Body of pancreas (tissue), 4 donors: ENCODE results near the gene AP3D1. TPM values are rescaled to one million over a fixed set of nuclear protein-coding genes. Genes with fewer than 3 reads are reported as not detected.

Experiments used
- ATAC-seq: fragments of 150-250 bp; one replicate; pipeline ENCODE4 v1.9.1; 2016
- DNase-seq, 4 donors: peaks; one replicate each; pipeline ENCODE4 v3.0.0-alpha.2; 2019
- H3K27ac ChIP-seq, 4 donors: fragments of 200-600 bp; sonication (generic); 1 replicate in 3 of 4; 2 replicates in 1 of 4; pipeline versions ENCODE4 v1.5.1 to v1.6.1; 2016 to 2019; ENCODE audit warnings: mild to moderate bottlenecking in 1 of 4, mixed read lengths in 1 of 4, moderate library complexity in 1 of 4
- H3K27me3 ChIP-seq, 2 donors: fragments of 200-600 bp; sonication (generic); one replicate each; pipeline ENCODE4 v1.6.0; 2016; ENCODE audit warnings: mild to moderate bottlenecking in 1 of 2
- H3K36me3 ChIP-seq, 2 donors: fragments of 200-600 bp; sonication (generic); replicated peaks in 1 of 2; 2 replicates each; pipeline ENCODE4 v1.5.1; 2016; ENCODE audit warnings: low read depth in 2 of 2; ENCODE audit not compliant: insufficient read depth in 1 of 2
- H3K4me1 ChIP-seq: fragments of 200-600 bp; sonication (generic); one replicate; pipeline ENCODE4 v1.6.0; 2016
- H3K4me3 ChIP-seq, 2 donors: fragments of 200-600 bp; sonication (generic); 1 replicate in 1 of 2; 2 replicates in 1 of 2; pipeline ENCODE4 v1.5.1; 2016 to 2019
- H3K9me3 ChIP-seq, 3 donors: fragments of 200-600 bp; sonication (generic); 1 replicate in 2 of 3; 2 replicates in 1 of 3; pipeline ENCODE4 v1.5.1; 2016
- POLR2A ChIP-seq, 3 donors: fragments of 450-650 bp; IDR thresholded peaks; one replicate each; pipeline ENCODE4 v1.6.1; 2016; ENCODE audit warnings: antibody characterized with exemption in 3 of 3, mild to moderate bottlenecking in 2 of 3
- WGBS, 2 donors: methylation state at CpG; one replicate each; pipeline ENCODE4 v1.1.5; 2017; 5-methylcytosine and 5-hydroxymethylcytosine counted together
- intact Hi-C: fragments of 100-400 bp; cut with DNase I; formaldehyde crosslinking; loops from one replicate; pipeline ENCODE4 v1.15.1; 2023
- total RNA-seq, 2 donors: library from RNA; depleted of rRNA; stranded (reverse); fragments of >200 nt; gene quantifications; one replicate each; pipeline ENCODE4 v1.1.0, GENCODE V29; 2016
- TF ChIP-seq, protein P1 (sequence below), 7 experiments: fragments of 450-650 bp in 4 of 7; fragments of 200-600 bp in 3 of 7; sonication (generic) in 3 of 7; IDR thresholded peaks; one replicate each; pipeline ENCODE4 v1.5.1; 2016 to 2019; ENCODE audit warnings: antibody characterized with exemption in 7 of 7

Gene AP3D1
- total RNA-seq, 2 donors from 2014 or later: 77.0 to 124 TPM

DNA sequence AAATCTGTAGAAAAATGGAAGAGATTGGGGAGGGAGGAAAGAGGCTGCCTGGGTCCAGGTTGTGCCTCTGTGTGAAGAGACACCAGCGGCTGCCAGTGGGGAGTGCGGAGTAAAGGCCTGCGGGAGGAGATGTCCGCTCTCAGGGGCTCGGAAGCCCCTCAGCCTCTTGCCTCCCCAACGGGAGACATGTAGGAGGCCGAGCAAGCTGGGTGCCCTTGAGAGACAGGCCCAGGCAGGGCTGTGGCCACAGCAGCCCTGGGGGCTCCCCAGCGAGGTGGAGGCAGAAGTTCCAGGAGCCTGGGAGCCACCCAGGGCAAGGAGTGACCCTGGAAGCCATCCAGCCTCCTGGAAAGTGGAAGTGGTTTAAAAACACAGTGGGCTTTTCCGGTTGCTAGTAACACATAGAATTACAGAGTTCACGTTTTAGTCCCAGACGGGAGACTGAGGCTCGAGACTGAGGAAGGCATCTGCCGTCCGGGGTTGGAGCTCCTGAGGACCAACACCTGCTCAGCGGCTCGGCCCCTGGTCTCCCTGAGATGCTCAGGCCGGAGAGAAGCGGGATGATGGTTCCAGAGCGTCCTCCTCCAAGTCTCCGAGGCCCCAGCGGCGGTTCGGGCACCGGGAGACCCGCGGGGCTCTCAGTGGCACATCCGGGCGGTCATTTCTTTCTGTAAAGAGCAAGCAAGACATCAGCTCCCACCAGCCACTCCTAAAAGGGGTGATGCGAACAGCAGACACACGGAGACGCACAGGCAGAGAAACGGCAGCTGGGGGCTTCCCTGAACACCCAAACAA lies 78.4 kb downstream of the AP3D1 start:
- Histone ChIP-seq H3K27me3 (no peaks in the 10 kb centered on the region), H3K36me3 (peaks cover 9 to 20% of the 10 kb centered on the region in 2 donors), H3K4me1 (peaks cover 15% of the 10 kb centered on the region), H3K4me3 (no peak overlapping the region), H3K27ac (no peak overlapping the region), H3K9me3 (no peaks in the 10 kb centered on the region)
- ATAC-seq (no peak), DNase-seq (no peak)
- intact Hi-C loops: loop anchor here (5.0 kb wide), 1 partner anchor 51 kb away; no protein-coding TSS in a partner anchor
- WGBS, 2 donors: 83 to 90% methylated on average over 14 to 32 of the region's 32 CpGs
- TF ChIP-seq, protein P1, sequence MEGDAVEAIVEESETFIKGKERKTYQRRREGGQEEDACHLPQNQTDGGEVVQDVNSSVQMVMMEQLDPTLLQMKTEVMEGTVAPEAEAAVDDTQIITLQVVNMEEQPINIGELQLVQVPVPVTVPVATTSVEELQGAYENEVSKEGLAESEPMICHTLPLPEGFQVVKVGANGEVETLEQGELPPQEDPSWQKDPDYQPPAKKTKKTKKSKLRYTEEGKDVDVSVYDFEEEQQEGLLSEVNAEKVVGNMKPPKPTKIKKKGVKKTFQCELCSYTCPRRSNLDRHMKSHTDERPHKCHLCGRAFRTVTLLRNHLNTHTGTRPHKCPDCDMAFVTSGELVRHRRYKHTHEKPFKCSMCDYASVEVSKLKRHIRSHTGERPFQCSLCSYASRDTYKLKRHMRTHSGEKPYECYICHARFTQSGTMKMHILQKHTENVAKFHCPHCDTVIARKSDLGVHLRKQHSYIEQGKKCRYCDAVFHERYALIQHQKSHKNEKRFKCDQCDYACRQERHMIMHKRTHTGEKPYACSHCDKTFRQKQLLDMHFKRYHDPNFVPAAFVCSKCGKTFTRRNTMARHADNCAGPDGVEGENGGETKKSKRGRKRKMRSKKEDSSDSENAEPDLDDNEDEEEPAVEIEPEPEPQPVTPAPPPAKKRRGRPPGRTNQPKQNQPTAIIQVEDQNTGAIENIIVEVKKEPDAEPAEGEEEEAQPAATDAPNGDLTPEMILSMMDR (IDR thresholded peaks at IDR 0.05): no peak
- no peak for TF ChIP-seq POLR2A (IDR thresholded peaks at IDR 0.05)

DNA sequence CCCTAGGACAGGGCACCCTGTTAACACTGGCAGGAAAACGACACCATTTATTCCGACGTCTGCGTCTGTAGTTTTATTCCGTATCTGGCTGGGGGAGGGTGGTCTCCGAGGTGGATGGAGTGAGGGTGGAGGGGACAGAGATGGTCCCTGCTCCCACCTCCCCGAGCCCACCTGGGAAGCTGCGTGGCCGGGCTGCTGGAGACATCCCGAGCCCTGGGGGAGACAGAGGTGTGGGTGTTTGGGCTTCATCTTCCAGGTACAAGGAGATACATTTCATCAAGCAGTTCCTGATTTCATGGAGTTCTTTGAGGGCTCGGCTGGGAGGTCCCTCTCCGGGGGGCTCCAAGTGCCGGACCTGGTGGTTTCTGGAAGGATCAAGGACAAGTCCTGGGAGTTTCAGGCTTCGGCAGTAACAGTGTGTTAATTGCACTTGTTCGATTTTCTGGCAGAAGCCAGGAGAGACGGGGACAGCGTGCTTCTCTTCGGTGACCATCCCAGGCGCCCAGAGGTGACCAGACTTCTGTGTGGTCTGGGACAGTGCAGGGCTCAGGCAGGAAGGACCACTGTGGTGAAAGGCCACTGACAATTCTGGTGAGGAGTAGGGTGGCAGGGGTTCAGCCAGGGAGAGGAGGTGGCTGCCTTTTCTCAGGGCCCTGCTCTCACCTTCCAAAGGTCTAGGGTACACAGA lies 80.2 kb downstream of the AP3D1 start:
- Histone ChIP-seq H3K27me3 (no peaks in the 10 kb centered on the region), H3K27ac (no peak overlapping the region), H3K9me3 (no peaks in the 10 kb centered on the region), H3K36me3 (peaks cover 7 to 8% of the 10 kb centered on the region in 2 donors), H3K4me1 (peaks cover 15% of the 10 kb centered on the region), H3K4me3 (no peak overlapping the region)
- WGBS, 2 donors: 81 to 86% methylated on average over 13 to 19 of the region's 19 CpGs
- DNase-seq (no peak), ATAC-seq (no peak)
- no peak for TF ChIP-seq POLR2A (IDR thresholded peaks at IDR 0.05)
- TF ChIP-seq, protein P1 (IDR thresholded peaks at IDR 0.05): no peak
- intact Hi-C loops: loop anchor here (5.0 kb wide), 1 partner anchor 49 kb away; no protein-coding TSS in a partner anchor

DNA sequence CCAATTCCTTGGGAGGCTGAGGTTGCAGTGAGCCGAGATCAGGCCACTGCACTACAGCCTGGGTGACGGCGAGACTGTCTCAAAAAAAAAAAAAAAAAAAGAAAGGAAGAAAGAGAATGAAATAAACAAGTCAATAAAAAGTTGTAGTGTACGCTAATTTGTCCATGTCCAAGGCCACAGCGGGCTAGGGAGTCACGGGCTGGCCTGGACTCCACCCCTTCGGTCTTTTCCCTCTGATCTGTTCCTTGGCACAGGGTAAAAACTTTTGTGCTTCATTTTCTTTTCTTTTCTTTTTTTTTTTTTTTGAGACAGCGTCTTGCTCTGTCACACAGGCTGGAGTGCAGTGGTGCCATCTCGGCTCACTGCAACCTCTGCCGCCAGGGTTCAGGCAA lies 80.9 kb downstream of the AP3D1 start:
- peaks cover 5 to 7% of the 10 kb centered on the region in 2 donors for H3K36me3 ChIP-seq
- DNase-seq (peak in 2 of 4 donors; percentile 38 to 48), ATAC-seq (peak; percentile 48)
- TF ChIP-seq, protein P1 (IDR thresholded peaks at IDR 0.05): no peak
- TF ChIP-seq POLR2A (IDR thresholded peaks at IDR 0.05): no peak
- H3K27ac ChIP-seq: peak overlapping the region in 2 of 4 donors; percentile 15 to 41
- intact Hi-C loops: loop anchor here (5.0 kb wide), 1 partner anchor 48 kb away; no protein-coding TSS in a partner anchor
- H3K9me3 ChIP-seq: no peaks in the 10 kb centered on the region
- H3K4me1 ChIP-seq: peaks cover 15% of the 10 kb centered on the region
- no peak overlapping the region for H3K4me3 ChIP-seq
- WGBS, 2 donors: 54 to 68% methylated on average over 10 of the region's 10 CpGs
- no peaks in the 10 kb centered on the region for H3K27me3 ChIP-seq

DNA sequence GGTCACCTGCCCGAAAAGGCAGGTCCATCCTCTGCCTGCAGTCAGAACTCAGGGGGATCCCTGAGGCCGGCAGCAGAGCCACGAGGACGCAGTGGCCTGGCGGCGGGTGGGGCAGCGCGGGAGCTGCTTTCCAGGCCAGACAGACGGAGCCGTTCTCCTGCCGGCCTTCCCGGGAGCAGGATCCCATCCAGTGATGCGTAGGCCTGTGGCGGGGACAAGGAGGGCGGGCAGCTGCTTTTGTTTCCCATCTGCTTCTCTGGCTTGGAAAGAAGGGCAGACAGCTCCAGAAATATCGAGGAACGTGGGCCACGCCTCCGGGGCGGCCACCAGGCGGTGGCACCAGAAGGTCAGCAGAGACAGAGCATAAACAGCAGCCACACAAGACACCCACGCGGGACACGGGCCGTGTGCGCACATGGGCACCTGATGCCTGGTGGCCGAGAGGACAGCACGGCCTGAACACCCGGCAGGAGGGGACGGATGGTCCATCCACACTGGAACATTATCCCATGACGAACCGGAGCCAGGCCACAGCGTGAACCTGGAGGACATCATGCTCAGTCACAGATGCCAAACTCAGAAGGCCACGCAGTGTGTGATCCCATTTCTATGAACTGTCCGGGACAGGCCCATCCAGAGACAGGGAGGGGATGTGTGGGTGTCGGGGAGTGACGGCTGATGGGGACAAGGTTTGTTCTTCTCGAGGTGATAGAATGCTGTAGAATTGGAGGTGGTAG lies 86.4 kb downstream of the AP3D1 start:
- Histone ChIP-seq H3K4me3 (no peak overlapping the region), H3K27ac (peak overlapping the region in 2 of 4 donors; percentile 10 to 64), H3K9me3 (no peaks in the 10 kb centered on the region), H3K27me3 (no peaks in the 10 kb centered on the region), H3K4me1 (peaks cover 31% of the 10 kb centered on the region), H3K36me3 (no peaks in the 10 kb centered on the region)
- 73 to 84% methylated on average over 6 to 32 of the region's 38 CpGs for WGBS, 2 donors
- ATAC-seq: no peak
- intact Hi-C loops: no loop called here
- TF ChIP-seq, protein P1 (IDR thresholded peaks at IDR 0.05): no peak
- TF ChIP-seq POLR2A (IDR thresholded peaks at IDR 0.05): no peak
- DNase-seq: peak in 1 of 4 donors; percentile 24
